A673 (cell line): Measurements from ENCODE around the gene KCNK2. TPM values are rescaled to one million over a fixed set of nuclear protein-coding genes. Genes with fewer than 3 reads are reported as not detected.

Source experiments
- BruUV-seq: library from RNA; stranded (reverse); fragments of 400-500 nt; replicated peaks from 2 replicates; lab custom pipeline; 2021; lab: Mats Ljungman, UMichigan
- CTCF ChIA-PET: fragments of 300-600 bp; sonication (Branson Sonifier 250); formaldehyde crosslinking; loops from one replicate; lab custom pipeline; 2022; ENCODE audit warnings: antibody characterized with exemption; lab: Charles Lee
- POLR2A ChIA-PET: fragments of 300-600 bp; sonication (Branson Sonifier 250); formaldehyde crosslinking; loops from one replicate; lab custom pipeline; 2022; ENCODE audit warnings: antibody characterized with exemption; ENCODE audit not compliant: low non-redundant PET; lab: Charles Lee
- DNase-seq: peaks from one replicate; pipeline ENCODE4 v3.0.0-alpha.2; 2015; ENCODE audit warnings: low spot score
- H3K27ac ChIP-seq: fragments of 200-600 bp; sonication (generic); 2 replicates; pipeline ENCODE4 v1.5.1; 2016; ENCODE audit warnings: mixed run types, low read depth, mild to moderate bottlenecking, mixed read lengths, antibody characterized with exemption, low read length; ENCODE audit not compliant: poor library complexity, severe bottlenecking
- H3K27me3 ChIP-seq: fragments of 200-600 bp; sonication (generic); replicated peaks from 2 replicates; pipeline ENCODE4 v1.6.1; 2017; ENCODE audit warnings: mixed run types, low read depth, mild to moderate bottlenecking, mixed read lengths, antibody characterized with exemption, low read length; ENCODE audit not compliant: insufficient read depth, poor library complexity
- H3K36me3 ChIP-seq: fragments of 200-600 bp; sonication (generic); 2 replicates; pipeline ENCODE4 v1.6.1; 2016; ENCODE audit warnings: mixed run types, mild to moderate bottlenecking, mixed read lengths, antibody characterized with exemption, low read length; ENCODE audit not compliant: insufficient read depth, poor library complexity, severe bottlenecking
- H3K4me1 ChIP-seq: fragments of 200-600 bp; sonication (generic); 2 replicates; pipeline ENCODE4 v1.6.1; 2017; ENCODE audit warnings: mixed run types, mild to moderate bottlenecking, mixed read lengths, antibody characterized with exemption, low read length; ENCODE audit not compliant: insufficient read depth, poor library complexity, severe bottlenecking
- H3K4me3 ChIP-seq: fragments of 200-600 bp; sonication (generic); 2 replicates; pipeline ENCODE4 v1.5.1; 2016; ENCODE audit warnings: low read depth, mixed run types, mild to moderate bottlenecking, mixed read lengths, low read length; ENCODE audit not compliant: poor library complexity, severe bottlenecking
- H3K9me3 ChIP-seq: fragments of 200-600 bp; sonication (generic); 2 replicates; pipeline ENCODE4 v1.6.1; 2016; ENCODE audit warnings: mixed run types, low read depth, mild to moderate bottlenecking, mixed read lengths, antibody characterized with exemption, low read length; ENCODE audit not compliant: poor library complexity, severe bottlenecking
- CTCF ChIP-seq: fragments of 300-800, 200-600 bp; sonication (generic); conservative IDR thresholded peaks from 2 replicates; pipeline ENCODE4 v1.5.1; 2017; ENCODE audit warnings: low read depth, mild to moderate bottlenecking, antibody characterized with exemption, low read length, moderate library complexity, mixed read lengths
- EZH2 ChIP-seq: fragments of 200-600 bp; sonication (generic); IDR thresholded peaks from 2 replicates; pipeline ENCODE4 v1.6.1; 2017; ENCODE audit warnings: borderline replicate concordance, low read depth, mild to moderate bottlenecking, mixed read lengths, antibody characterized with exemption, low read length; ENCODE audit not compliant: poor library complexity, severe bottlenecking
- intact Hi-C: fragments of 100-400 bp; cut with micrococcal nuclease; formaldehyde crosslinking; loops from one replicate; pipeline ENCODE4 v1.10.0; 2022; ENCODE audit not compliant: unreplicated experiment
- total RNA-seq: library from RNA; stranded (reverse); gene quantifications from 2 replicates; pipeline ENCODE4 v1.2.3, GENCODE V29; 2021

KCNK2 gene
- total RNA-seq, 1 experiment from 2014 or later: not detected

GRCh38 chr1:215243345-215244054 lies 161.0 kb downstream of the KCNK2 start:
- peaks cover 20% of the 10 kb centered on the region for H3K27me3 ChIP-seq
- DNase-seq: no peak
- H3K4me3 ChIP-seq: no peak overlapping the region
- TF ChIP-seq CTCF (no peak), EZH2 (no peak)
- intact Hi-C loops: no loop called here
- no peaks in the 10 kb centered on the region for H3K36me3 ChIP-seq
- no peaks in the 10 kb centered on the region for H3K9me3 ChIP-seq
- BruUV-seq: no TSS peak
- POLR2A ChIA-PET: no interaction called here
- CTCF ChIA-PET: no interaction called here
- no peak overlapping the region for H3K27ac ChIP-seq
- H3K4me1 ChIP-seq: no peaks in the 10 kb centered on the region

- no peak overlapping the region for H3K4me3 ChIP-seq
- intact Hi-C loops: no loop called here
- no TSS peak for BruUV-seq
- TF ChIP-seq EZH2 (no peak), CTCF (no peak)
- H3K27me3 ChIP-seq: peaks cover 9% of the 10 kb centered on the region
- ChIA-PET POLR2A (no interaction called here), CTCF (no interaction called here)
- H3K36me3 ChIP-seq: no peaks in the 10 kb centered on the region
- no peaks in the 10 kb centered on the region for H3K4me1 ChIP-seq
- H3K27ac ChIP-seq: no peak overlapping the region
- no peak for DNase-seq
- H3K9me3 ChIP-seq: no peaks in the 10 kb centered on the region
These were observed 168.4 kb downstream of the KCNK2 start for GRCh38 chr1:215250913-215251312.

- intact Hi-C loops: no loop called here
- H3K27ac ChIP-seq: no peak overlapping the region
- H3K36me3 ChIP-seq: no peaks in the 10 kb centered on the region
- H3K4me3 ChIP-seq: no peak overlapping the region
- DNase-seq: no peak
- CTCF ChIA-PET: no interaction called here
- H3K27me3 ChIP-seq: peaks cover 11% of the 10 kb centered on the region
- TF ChIP-seq CTCF (no peak), EZH2 (no peak)
- no peaks in the 10 kb centered on the region for H3K9me3 ChIP-seq
- POLR2A ChIA-PET: no interaction called here
- no peaks in the 10 kb centered on the region for H3K4me1 ChIP-seq
- no TSS peak for BruUV-seq
These were observed 168.9 kb downstream of the KCNK2 start for GRCh38 chr1:215251428-215251827.
